Skeletal muscle tissue (tissue), 4 donors: ENCODE measurements around the gene CASP10. TPM values are rescaled to one million over a fixed set of nuclear protein-coding genes. Genes with fewer than 3 reads are reported as not detected.

ENCODE experiments used
- H3K27ac ChIP-seq: one replicate; pipeline ENCODE4 v1.7.0; 2013; ENCODE audit warnings: mild to moderate bottlenecking, low read depth, low read length, inconsistent platforms
- H3K27me3 ChIP-seq, 3 donors: one replicate each; pipeline ENCODE4 v1.7.0; 2013; ENCODE audit warnings: low read length in 3 of 3; ENCODE audit not compliant: control insufficient read depth in 3 of 3, insufficient read depth in 3 of 3
- H3K36me3 ChIP-seq, 3 donors: one replicate each; pipeline ENCODE4 v1.7.0; 2013; ENCODE audit warnings: low read length in 3 of 3; ENCODE audit not compliant: control insufficient read depth in 3 of 3, insufficient read depth in 3 of 3
- H3K4me1 ChIP-seq, 3 donors: one replicate each; pipeline ENCODE4 v1.7.0; 2013; ENCODE audit warnings: low read length in 3 of 3, mild to moderate bottlenecking in 3 of 3; ENCODE audit not compliant: control insufficient read depth in 3 of 3, insufficient read depth in 3 of 3
- H3K4me3 ChIP-seq, 3 donors: one replicate each; pipeline ENCODE4 v1.7.0; 2013; ENCODE audit warnings: low read length in 3 of 3
- H3K9ac ChIP-seq, 3 donors: one replicate each; pipeline ENCODE4 v1.7.0; 2013; ENCODE audit warnings: low read length in 3 of 3, mild to moderate bottlenecking in 3 of 3, moderate library complexity in 2 of 3, low read depth in 1 of 3
- H3K9me3 ChIP-seq, 3 donors: one replicate each; pipeline ENCODE4 v1.7.0; 2013; ENCODE audit warnings: low read length in 3 of 3; ENCODE audit not compliant: control insufficient read depth in 3 of 3
- total RNA-seq: library from RNA; depleted of rRNA; stranded (reverse); fragments of >200 nt; gene quantifications from one replicate; pipeline ENCODE4 v1.2.3, GENCODE V29; 2014
- donor health status: Osteomylitis.

Gene CASP10
- total RNA-seq, 1 donor from 2014 or later = 16.2 TPM

- Histone ChIP-seq H3K9ac (no peak overlapping the region), H3K27ac (no peak overlapping the region), H3K4me1 (no peaks in the 10 kb centered on the region), H3K36me3 (peaks cover 0 to 3% (median 0%) of the 10 kb centered on the region in 3 donors), H3K27me3 (no peaks in the 10 kb centered on the region), H3K4me3 (no peak overlapping the region), H3K9me3 (no peaks in the 10 kb centered on the region)
These were observed 21.9 kb downstream of the CASP10 start for GRCh38 chr2:201204655-201205514.

GRCh38 chr2:201205515-201205849 lies 22.5 kb downstream of the CASP10 start:
- H3K36me3 ChIP-seq = peaks cover 0 to 3% (median 0%) of the 10 kb centered on the region in 3 donors
- H3K27me3 ChIP-seq = no peaks in the 10 kb centered on the region
- H3K9ac ChIP-seq = no peak overlapping the region
- no peaks in the 10 kb centered on the region for H3K4me1 ChIP-seq
- H3K9me3 ChIP-seq = no peaks in the 10 kb centered on the region
- H3K4me3 ChIP-seq = no peak overlapping the region
- no peak overlapping the region for H3K27ac ChIP-seq

GRCh38 chr2:201208563-201209252 lies 25.8 kb downstream of the CASP10 start:
- H3K9ac ChIP-seq = no peak overlapping the region
- H3K27me3 ChIP-seq = no peaks in the 10 kb centered on the region
- peaks cover 0 to 3% (median 0%) of the 10 kb centered on the region in 3 donors for H3K36me3 ChIP-seq
- no peak overlapping the region for H3K27ac ChIP-seq
- no peaks in the 10 kb centered on the region for H3K4me1 ChIP-seq
- H3K9me3 ChIP-seq = no peaks in the 10 kb centered on the region
- no peak overlapping the region for H3K4me3 ChIP-seq

- Histone ChIP-seq H3K4me1 (peaks cover 0 to 13% (median 3%) of the 10 kb centered on the region in 3 donors), H3K36me3 (no peaks in the 10 kb centered on the region), H3K27ac (no peak overlapping the region), H3K4me3 (no peak overlapping the region), H3K27me3 (no peaks in the 10 kb centered on the region), H3K9me3 (no peaks in the 10 kb centered on the region), H3K9ac (no peak overlapping the region)
These were observed 33.0 kb downstream of the CASP10 start for GRCh38 chr2:201215963-201216362.

GRCh38 chr2:201216918-201217317 lies 34.0 kb downstream of the CASP10 start:
- no peak overlapping the region for H3K27ac ChIP-seq
- no peaks in the 10 kb centered on the region for H3K27me3 ChIP-seq
- H3K9ac ChIP-seq = no peak overlapping the region
- H3K36me3 ChIP-seq = no peaks in the 10 kb centered on the region
- peaks cover 0 to 13% (median 3%) of the 10 kb centered on the region in 3 donors for H3K4me1 ChIP-seq
- H3K9me3 ChIP-seq = no peaks in the 10 kb centered on the region
- H3K4me3 ChIP-seq = no peak overlapping the region

GRCh38 chr2:201218780-201219179 lies 35.8 kb downstream of the CASP10 start:
- Histone ChIP-seq H3K36me3 (no peaks in the 10 kb centered on the region), H3K9ac (no peak overlapping the region), H3K9me3 (no peaks in the 10 kb centered on the region), H3K4me3 (no peak overlapping the region), H3K4me1 (peaks cover 0 to 13% (median 3%) of the 10 kb centered on the region in 3 donors), H3K27ac (peak overlapping the region; percentile 32), H3K27me3 (no peaks in the 10 kb centered on the region)

GRCh38 chr2:201219328-201220096 lies 36.6 kb downstream of the CASP10 start:
- no peaks in the 10 kb centered on the region for H3K36me3 ChIP-seq
- no peaks in the 10 kb centered on the region for H3K9me3 ChIP-seq
- no peak overlapping the region for H3K9ac ChIP-seq
- peak overlapping the region; percentile 32 for H3K27ac ChIP-seq
- H3K4me1 ChIP-seq = peaks cover 0 to 13% (median 3%) of the 10 kb centered on the region in 3 donors
- no peaks in the 10 kb centered on the region for H3K27me3 ChIP-seq
- H3K4me3 ChIP-seq = no peak overlapping the region

GRCh38 chr2:201220102-201220570 lies 37.2 kb downstream of the CASP10 start:
- Histone ChIP-seq H3K9me3 (no peaks in the 10 kb centered on the region), H3K36me3 (no peaks in the 10 kb centered on the region), H3K27ac (peak overlapping the region; percentile 33), H3K9ac (no peak overlapping the region), H3K4me1 (peaks cover 0 to 13% (median 3%) of the 10 kb centered on the region in 3 donors), H3K4me3 (no peak overlapping the region), H3K27me3 (no peaks in the 10 kb centered on the region)

GRCh38 chr2:201223089-201224073 lies 40.4 kb downstream of the CASP10 start:
- H3K4me3 ChIP-seq = no peak overlapping the region
- no peak overlapping the region for H3K9ac ChIP-seq
- H3K9me3 ChIP-seq = no peaks in the 10 kb centered on the region
- no peak overlapping the region for H3K27ac ChIP-seq
- H3K27me3 ChIP-seq = no peaks in the 10 kb centered on the region
- no peaks in the 10 kb centered on the region for H3K36me3 ChIP-seq
- peaks cover 0 to 12% (median 3%) of the 10 kb centered on the region in 3 donors for H3K4me1 ChIP-seq
